HG02588 (cell line): ENCODE data around the gene NCOA1.
"Not testable (repeated sequence)": the region's sequence is repeated elsewhere in the genome, so short reads cannot be mapped to it uniquely, and the experiment has no call there.

Source experiments
- ATAC-seq: cut with Tn5 transposase; IDR thresholded peaks from one replicate; pipeline ENCODE4 v1.9.1; 2021; ENCODE audit warnings: mild to moderate bottlenecking, moderate library complexity; ENCODE audit not compliant: unreplicated experiment

The NCOA1 gene

GRCh38 chr2:24771764-24772586 is 280.9 kb downstream of the NCOA1 start:
- no peak for ATAC-seq

DNA sequence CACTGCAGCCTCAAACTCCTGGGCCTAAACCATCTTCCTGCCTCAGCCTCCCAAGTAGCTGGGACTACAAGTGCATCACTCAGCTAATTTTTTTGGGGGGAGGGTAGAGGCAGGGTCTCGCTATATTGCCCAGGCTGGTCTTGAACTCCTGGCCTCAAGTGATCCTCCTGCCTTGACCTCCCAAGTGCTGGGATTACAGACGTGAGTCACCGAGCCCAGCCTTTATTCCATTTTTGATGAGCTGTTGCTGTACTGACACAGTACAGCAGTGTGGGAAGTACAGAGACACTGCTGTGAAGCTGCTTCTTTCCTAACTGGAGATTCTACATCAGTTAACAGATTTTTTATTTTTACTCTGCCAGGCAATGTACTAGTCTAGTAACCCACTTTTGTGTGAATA is 283.3 kb downstream of the NCOA1 start:
- no peak for ATAC-seq

- ATAC-seq, result no peak
These were observed 288.1 kb downstream of the NCOA1 start for GRCh38 chr2:24779116-24779515.

DNA sequence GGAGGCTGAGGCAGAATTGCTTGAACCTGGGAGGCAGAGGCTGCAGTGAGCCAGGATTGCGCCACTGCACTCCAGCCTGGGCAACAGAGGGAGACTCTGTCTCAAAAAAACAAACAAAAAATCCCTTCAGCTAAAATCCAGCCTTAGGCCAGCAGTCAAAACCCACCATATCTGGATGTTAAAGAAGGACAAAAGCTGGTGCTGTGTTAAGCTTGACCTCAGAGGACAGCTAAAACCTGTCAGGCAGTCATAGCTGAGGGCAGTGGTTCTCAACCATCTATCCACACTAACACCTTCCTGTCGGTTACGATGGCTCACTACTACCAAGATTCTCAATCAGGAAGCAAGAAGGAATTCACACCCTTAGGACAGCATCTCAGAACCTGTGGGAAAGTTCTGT is 292.6 kb downstream of the NCOA1 start:
- ATAC-seq, result no peak

- no peak for ATAC-seq
These were observed 294.7 kb downstream of the NCOA1 start for GRCh38 chr2:24785671-24786321.

GRCh38 chr2:24787532-24787931 is 296.5 kb downstream of the NCOA1 start:
- ATAC-seq, result no peak

DNA sequence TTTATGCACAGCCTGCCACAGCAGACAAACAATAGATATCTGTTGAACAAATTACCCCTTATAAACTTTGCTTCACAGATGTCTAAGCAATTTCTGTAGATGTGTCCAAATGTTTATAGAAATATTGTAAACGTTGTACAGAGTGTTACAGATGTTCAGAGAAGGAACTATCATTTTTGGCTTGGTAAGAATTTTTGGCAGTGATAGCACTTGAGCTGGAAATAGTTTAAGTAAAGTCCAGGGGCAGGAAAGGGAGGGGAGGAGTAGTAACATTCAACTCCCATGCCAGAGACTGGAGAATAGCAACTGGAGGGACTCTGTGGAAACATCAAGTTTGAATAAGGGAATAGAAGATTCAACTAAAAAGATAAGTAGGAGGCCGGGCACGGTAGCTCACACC is 297.8 kb downstream of the NCOA1 start:
- no peak for ATAC-seq

- ATAC-seq, result no peak
These were observed 300.4 kb downstream of the NCOA1 start for GRCh38 chr2:24791452-24791851.

DNA sequence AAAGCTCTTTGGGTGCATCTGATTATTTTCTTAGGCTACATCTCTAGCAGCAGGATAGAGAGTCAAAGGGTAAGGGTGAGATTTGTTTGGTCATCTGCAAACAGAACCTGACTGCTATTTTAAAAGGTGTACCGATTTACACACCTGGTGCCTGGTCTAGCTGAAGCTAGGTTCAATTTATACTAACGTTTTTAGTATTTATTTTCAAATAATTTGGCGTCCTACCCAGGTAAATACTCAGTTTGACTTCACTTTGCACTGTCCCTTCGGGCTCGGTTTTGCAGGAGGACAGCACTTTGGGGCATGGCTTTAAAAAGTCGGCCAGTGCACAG is 301.5 kb downstream of the NCOA1 start:
- ATAC-seq, result no peak

- ATAC-seq, result peak; percentile 95
These were observed 302.1 kb downstream of the NCOA1 start, which contains the start of the genes CENPO and PTRHD1 for GRCh38 chr2:24792874-24793760. Gene CENPO (plus strand): TSS chr2:24793425. CDS start chr2:24793920, 495 bp downstream. Gene PTRHD1 (minus strand): TSS chr2:24793391. CDS start chr2:24793377, 14 bp downstream.

DNA sequence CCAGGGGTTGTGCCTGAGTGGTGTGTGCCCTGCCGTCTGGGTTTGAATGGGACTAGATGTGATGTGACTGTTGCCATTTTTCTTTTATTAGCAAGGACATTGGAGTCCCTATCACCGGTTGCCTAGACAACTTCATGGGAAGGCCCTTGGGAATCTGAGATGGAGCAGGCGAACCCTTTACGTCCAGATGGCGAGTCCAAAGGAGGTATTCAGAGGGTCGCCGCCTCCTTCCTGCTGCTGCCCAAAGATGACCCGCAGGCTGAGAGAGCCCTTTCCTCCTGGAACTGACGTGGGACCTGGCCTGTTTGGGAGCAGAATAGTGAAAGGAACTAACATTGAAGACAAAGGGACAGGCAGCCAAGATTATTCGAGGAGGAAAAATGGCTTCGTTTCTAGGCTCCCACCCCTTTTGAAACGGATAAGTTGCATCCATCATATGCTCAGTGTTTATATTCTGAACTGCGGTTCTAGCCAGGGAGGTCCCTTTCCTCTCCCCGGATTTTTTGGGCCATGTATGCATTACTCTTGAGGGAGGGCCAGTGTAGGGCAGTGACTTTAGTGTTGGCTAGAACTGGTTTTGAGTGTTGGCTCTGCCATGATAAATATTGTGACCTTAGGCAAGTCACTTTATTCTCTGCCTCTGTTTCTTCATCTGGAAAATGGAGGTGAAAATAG is 302.8 kb downstream of the NCOA1 start:
- no peak for ATAC-seq

DNA sequence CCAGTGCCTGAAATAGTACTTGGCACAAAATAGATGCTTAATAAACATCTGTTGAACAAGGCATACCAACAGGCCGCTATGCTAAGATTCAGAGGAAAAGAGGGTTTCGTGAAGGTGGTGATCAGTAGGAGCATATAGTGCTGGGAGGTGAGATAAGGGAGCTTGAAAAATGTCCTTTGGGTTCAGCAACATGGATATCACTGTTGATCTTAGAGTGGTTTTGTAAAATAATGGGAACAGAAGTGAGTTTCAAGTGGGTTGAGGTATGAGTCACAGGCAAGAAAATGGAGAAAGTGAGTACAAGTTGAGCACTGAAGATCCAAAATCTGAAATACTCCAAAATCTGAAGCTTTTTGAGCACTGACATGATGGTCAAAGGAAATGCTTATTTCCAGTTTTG is 306.6 kb downstream of the NCOA1 start:
- ATAC-seq, result no peak

- ATAC-seq, result not testable (repeated sequence)
These were observed 309.4 kb downstream of the NCOA1 start for GRCh38 chr2:24800487-24800886.

GRCh38 chr2:24805811-24806660 is 315.0 kb downstream of the NCOA1 start:
- not testable (repeated sequence) for ATAC-seq

- ATAC-seq, result no peak
These were observed 315.6 kb downstream of the NCOA1 start for GRCh38 chr2:24806661-24807036.

DNA sequence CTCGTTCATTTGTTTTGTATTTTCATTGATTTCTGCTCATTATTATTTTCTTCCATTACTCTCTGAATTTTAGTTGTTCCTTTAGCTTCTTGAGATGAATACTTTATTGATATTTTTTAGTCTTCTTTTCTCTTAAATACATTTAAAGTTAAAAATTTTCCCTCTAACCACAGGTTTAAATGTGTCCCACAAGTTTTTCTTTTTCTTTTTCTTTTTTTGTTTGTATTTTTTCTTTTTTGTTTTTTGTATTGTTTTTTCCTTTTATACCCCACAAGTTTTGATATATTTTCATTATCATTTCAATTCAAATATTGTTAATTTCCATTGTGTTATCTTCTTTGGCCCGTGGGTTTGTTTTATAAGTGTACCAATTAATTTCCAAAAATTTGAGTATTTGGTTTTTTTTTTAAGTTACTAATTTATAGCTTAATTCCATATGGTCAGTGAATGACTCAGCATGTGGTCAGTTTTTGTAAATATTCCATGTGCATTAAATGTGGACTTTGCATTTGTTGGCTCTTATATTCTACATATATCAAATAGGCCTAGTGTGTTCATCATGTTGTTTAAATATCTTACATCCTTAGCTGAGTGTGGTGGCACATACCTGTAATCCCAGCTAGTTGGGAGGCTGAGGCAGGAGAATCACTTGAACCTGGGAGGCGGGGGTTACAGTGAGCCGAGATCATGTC is 318.4 kb downstream of the NCOA1 start:
- no peak for ATAC-seq

- no peak for ATAC-seq
These were observed 322.7 kb downstream of the NCOA1 start for GRCh38 chr2:24813691-24814137.

DNA sequence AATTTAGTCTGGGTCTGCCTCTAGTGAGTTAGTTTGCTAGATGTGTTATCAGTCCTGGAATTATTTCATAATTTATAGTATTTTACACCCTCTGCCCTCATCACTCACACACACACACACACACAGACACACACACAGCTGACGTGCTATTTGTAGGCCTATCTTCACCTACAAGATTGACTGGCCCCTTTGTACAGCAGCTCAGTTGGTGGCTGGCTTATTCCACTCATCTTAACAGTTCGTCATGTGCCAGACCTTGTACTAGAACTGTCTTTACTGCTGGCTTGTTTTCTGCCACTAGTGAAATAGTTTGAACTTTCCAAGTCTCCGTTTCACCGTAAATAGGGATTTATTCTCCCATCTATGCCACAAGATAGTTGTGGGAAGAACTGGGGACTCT is 323.5 kb downstream of the NCOA1 start:
- no peak for ATAC-seq

- ATAC-seq, result no peak
These were observed 324.1 kb downstream of the NCOA1 start for GRCh38 chr2:24815171-24815570.
